AG04449 (cell line): Measurements from ENCODE around the gene DGLUCY.
"Not testable (repeated sequence)": the region's sequence is repeated elsewhere in the genome, so short reads cannot be mapped to it uniquely, and the experiment has no call there.

Source experiments
- CTCF ChIA-PET: fragments of 350-600 bp; formaldehyde crosslinking; extraction: SDS; loops from one replicate; lab custom pipeline; 2021; ENCODE audit warnings: antibody characterized with exemption; lab: Yijun Ruan, JAX
- POLR2A ChIA-PET: fragments of 400-600, 350-600 bp; formaldehyde crosslinking; extraction: SDS; loops from one replicate; lab custom pipeline; 2020; ENCODE audit warnings: antibody characterized with exemption, inconsistent platforms; lab: Yijun Ruan, JAX
- DNase-seq: peaks from one replicate; pipeline ENCODE4 v3.0.0-alpha.2; 2010; ENCODE audit warnings: low read depth, low spot score
- H3K4me3 ChIP-seq: 2 replicates; pipeline ENCODE4 v1.5.1; 2011; ENCODE audit warnings: low read depth, mild to moderate bottlenecking, control low read depth, low read length
- CTCF ChIP-seq: IDR thresholded peaks from one replicate; pipeline ENCODE4 v1.5.1; 2011; ENCODE audit warnings: mild to moderate bottlenecking, moderate library complexity, low read length, control low read depth, inconsistent platforms; ENCODE audit not compliant: insufficient read depth; ENCODE audit errors: missing control alignments

DGLUCY gene

GRCh38 chr14:91078095-91078737, 35.7 kb upstream of the DGLUCY start:
- ChIA-PET POLR2A (no interaction called here), CTCF (no interaction called here)
- DNase-seq, result no peak
- no peak overlapping the region for H3K4me3 ChIP-seq
- TF ChIP-seq CTCF, result no peak

DNA sequence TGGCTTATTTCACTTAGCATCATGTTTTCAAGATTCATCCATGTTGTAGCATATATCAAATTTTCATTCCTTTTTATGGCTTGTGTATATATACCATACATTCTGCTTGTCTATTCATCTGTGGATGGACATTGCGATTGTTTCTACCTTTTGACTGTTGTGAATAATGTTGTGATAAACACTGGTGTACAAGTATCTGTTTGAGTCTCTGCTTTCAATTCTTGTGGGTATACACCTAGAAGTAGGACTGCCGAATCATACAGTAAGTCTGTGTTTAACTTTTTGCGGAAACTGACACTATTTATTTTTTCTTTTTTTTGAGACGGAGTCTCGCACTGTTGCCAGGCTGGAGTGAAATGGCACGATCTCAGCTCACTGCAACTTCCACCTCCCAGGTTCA, 33.8 kb upstream of the DGLUCY start:
- H3K4me3 ChIP-seq, result no peak overlapping the region
- DNase-seq, result no peak
- TF ChIP-seq CTCF, result no peak
- ChIA-PET CTCF (no interaction called here), POLR2A (no interaction called here)

- TF ChIP-seq CTCF, result no peak
- CTCF ChIA-PET, result no interaction called here
- POLR2A ChIA-PET, result no interaction called here
- no peak for DNase-seq
- no peak overlapping the region for H3K4me3 ChIP-seq
Observed at GRCh38 chr14:91082282-91082681, 31.6 kb upstream of the DGLUCY start.

GRCh38 chr14:91084516-91084915, 29.4 kb upstream of the DGLUCY start:
- ChIA-PET POLR2A (no interaction called here), CTCF (no interaction called here)
- no peak for TF ChIP-seq CTCF
- DNase-seq, result no peak
- no peak overlapping the region for H3K4me3 ChIP-seq

GRCh38 chr14:91087470-91087869, 26.4 kb upstream of the DGLUCY start:
- DNase-seq, CTCF ChIA-PET, POLR2A ChIA-PET, H3K4me3 ChIP-seq: not testable (repeated sequence)

DNA sequence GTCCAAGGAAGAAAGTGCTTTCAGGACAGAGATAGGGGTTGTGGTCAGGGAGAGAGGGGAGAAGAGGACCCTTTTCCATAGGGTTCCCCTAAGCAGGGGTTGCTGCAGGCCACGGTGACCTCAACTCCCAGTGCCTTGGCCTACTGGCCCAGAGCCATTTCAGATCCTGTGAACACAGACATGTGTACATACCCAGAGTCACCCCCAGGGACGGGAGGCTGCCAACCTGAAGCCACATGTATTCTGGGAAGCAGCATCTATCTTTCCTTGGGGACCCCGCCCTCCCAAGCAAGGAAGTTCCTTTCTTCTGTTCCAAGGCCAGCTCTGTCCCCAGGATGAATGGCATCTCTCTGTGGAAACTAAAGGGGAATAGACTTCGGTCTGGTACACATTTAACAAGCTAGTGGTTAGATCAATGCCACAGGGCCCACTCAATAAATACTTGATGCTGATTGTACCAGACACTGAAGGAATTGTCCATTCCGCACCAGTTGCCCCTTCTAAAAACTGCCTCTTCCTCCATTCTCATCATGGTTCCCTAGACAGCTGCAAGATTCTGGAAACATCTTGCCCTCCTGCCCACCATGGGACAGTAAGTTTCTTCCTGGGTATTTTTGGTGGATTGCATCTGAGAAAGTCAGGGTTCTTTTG, 25.2 kb upstream of the DGLUCY start:
- ChIA-PET POLR2A (no interaction called here), CTCF (no interaction called here)
- no peak overlapping the region for H3K4me3 ChIP-seq
- no peak for TF ChIP-seq CTCF
- DNase-seq, result no peak

- no peak for TF ChIP-seq CTCF
- no peak for DNase-seq
- H3K4me3 ChIP-seq, result no peak overlapping the region
- POLR2A ChIA-PET, result no interaction called here
- CTCF ChIA-PET, result no interaction called here
Observed at GRCh38 chr14:91089958-91090535, 23.8 kb upstream of the DGLUCY start.
